ENCODE results near the gene OTUB2. TPM values are rescaled to one million over a fixed set of nuclear protein-coding genes. Genes with fewer than 3 reads are reported as not detected.

Gene OTUB2
- 1 to 10 TPM; 1.6 to 1.7 TPM for total RNA-seq

GRCh38 chr14:94026173-94026888, at the start of gene OTUB2:
OTUB2 (plus strand) TSS chr14:94026340; CDS start chr14:94026538, 198 bp downstream.
- DNase-seq: peak; percentile 99
- Mint-ChIP-seq H3K36me3 (ENCODE audit: low read depth) (no peaks in the 10 kb centered on the region), H3K9me3 (no peaks in the 10 kb centered on the region), H3K4me1 (ENCODE audit: low read depth) (peaks cover 34% of the 10 kb centered on the region), H3K27me3 (ENCODE audit: low read depth) (no peaks in the 10 kb centered on the region), H3K27ac (no peak within 1 kb of the TSS), H3K4me3 (peak within 1 kb of the TSS; percentile 68)
- CTCF ChIA-PET: interaction anchor here (1.0 to 1.9 kb wide), 3 partner anchors 10 to 110 kb away, joined by 3 to 9 read pairs (median 7); no protein-coding TSS in a partner anchor
- intact Hi-C loops (cut with micrococcal nuclease): loop anchor here (1.0 to 2.0 kb wide), 4 partner anchors 50 to 148 kb away; partner anchors contain the start of genes ASB2, DDX24, IFI27L1 and IFI27L2

GRCh38 chr14:93976477-93977057, 49.6 kb upstream of the OTUB2 start, which contains the start of gene ASB2:
ASB2 (minus strand) TSS chr14:93976570; CDS start chr14:93964539, 12,031 bp downstream.
- Mint-ChIP-seq H3K4me3 (peak within 1 kb of the TSS; percentile 55), H3K36me3 (ENCODE audit: low read depth) (peaks cover 15% of the 10 kb centered on the region), H3K4me1 (ENCODE audit: low read depth) (peaks cover 79% of the 10 kb centered on the region), H3K27ac (peak within 1 kb of the TSS; percentile 95), H3K9me3 (peaks cover 22% of the 10 kb centered on the region), H3K27me3 (ENCODE audit: low read depth) (no peaks in the 10 kb centered on the region)
- CTCF ChIA-PET: interaction anchor here (1.1 to 3.5 kb wide), 3 partner anchors 9 to 37 kb away, joined by 3 to 31 read pairs (median 4); no protein-coding TSS in a partner anchor
- DNase-seq: peak; percentile 67
- intact Hi-C loops (cut with micrococcal nuclease): loop anchor here (2.0 to 10.0 kb wide), 2 partner anchors 50 to 1288 kb away; partner anchors contain the start of gene OTUB2

GRCh38 chr14:93977171-93977570, 49.0 kb upstream of the OTUB2 start:
- Mint-ChIP-seq H3K36me3 (ENCODE audit: low read depth) (peaks cover 15% of the 10 kb centered on the region), H3K4me3 (peak overlapping the region; percentile 55), H3K27me3 (ENCODE audit: low read depth) (no peaks in the 10 kb centered on the region), H3K4me1 (ENCODE audit: low read depth) (peaks cover 75% of the 10 kb centered on the region), H3K9me3 (peaks cover 22% of the 10 kb centered on the region), H3K27ac (peak overlapping the region; percentile 95)
- CTCF ChIA-PET: interaction anchor here (1.7 to 3.5 kb wide), 2 partner anchors 18 to 37 kb away, joined by 4 to 31 read pairs; no protein-coding TSS in a partner anchor
- DNase-seq: no peak
- intact Hi-C loops (cut with micrococcal nuclease): loop anchor here (2.0 to 10.0 kb wide), 2 partner anchors 50 to 1288 kb away; partner anchors contain the start of gene OTUB2

- Mint-ChIP-seq H3K27me3 (ENCODE audit: low read depth) (no peaks in the 10 kb centered on the region), H3K4me3 (no peak overlapping the region), H3K36me3 (ENCODE audit: low read depth) (peaks cover 15% of the 10 kb centered on the region), H3K9me3 (peaks cover 22% of the 10 kb centered on the region), H3K27ac (peak overlapping the region; percentile 95), H3K4me1 (ENCODE audit: low read depth) (peaks cover 71% of the 10 kb centered on the region)
- peak; percentile 81 for DNase-seq
- intact Hi-C loops (cut with micrococcal nuclease): loop anchor here (1.0 to 10.0 kb wide), 6 partner anchors 17 to 1287 kb away; partner anchors contain the start of genes BTBD7 and OTUB2
- CTCF ChIA-PET: interaction anchor here (0.7 to 3.5 kb wide), 11 partner anchors 8 to 85 kb away, joined by 3 to 31 read pairs (median 6); partner anchors contain the start of gene CCDC197
Measured at GRCh38 chr14:93977790-93978581, 48.2 kb upstream of the OTUB2 start.

- H3K27me3 Mint-ChIP-seq (ENCODE audit: low read depth): no peaks in the 10 kb centered on the region
- H3K9me3 Mint-ChIP-seq: peaks cover 22% of the 10 kb centered on the region
- intact Hi-C loops (cut with micrococcal nuclease): loop anchor here (1.0 to 10.0 kb wide), 5 partner anchors 17 to 1286 kb away; partner anchors contain the start of gene BTBD7
- H3K4me1 Mint-ChIP-seq (ENCODE audit: low read depth): peaks cover 67% of the 10 kb centered on the region
- H3K36me3 Mint-ChIP-seq (ENCODE audit: low read depth): peaks cover 15% of the 10 kb centered on the region
- H3K4me3 Mint-ChIP-seq: no peak overlapping the region
- DNase-seq: no peak
- peak overlapping the region; percentile 95 for H3K27ac Mint-ChIP-seq
- CTCF ChIA-PET: interaction anchor here (0.7 to 3.5 kb wide), 11 partner anchors 8 to 85 kb away, joined by 3 to 31 read pairs (median 6); partner anchors contain the start of gene CCDC197
Measured at GRCh38 chr14:93978735-93979134, 47.4 kb upstream of the OTUB2 start.

- CTCF ChIA-PET: interaction anchor here (4.4 kb wide), 1 partner anchor 40 kb away, joined by 28 read pairs; no protein-coding TSS in a partner anchor
- Mint-ChIP-seq H3K27me3 (ENCODE audit: low read depth) (no peaks in the 10 kb centered on the region), H3K4me3 (no peak overlapping the region), H3K36me3 (ENCODE audit: low read depth) (peaks cover 15% of the 10 kb centered on the region), H3K27ac (peak overlapping the region; percentile 95), H3K9me3 (peaks cover 22% of the 10 kb centered on the region), H3K4me1 (ENCODE audit: low read depth) (peaks cover 54% of the 10 kb centered on the region)
- no peak for DNase-seq
- intact Hi-C loops (cut with micrococcal nuclease): no loop called here
Measured at GRCh38 chr14:93980456-93981201, 45.5 kb upstream of the OTUB2 start.

- peaks cover 44% of the 10 kb centered on the region for H3K4me1 Mint-ChIP-seq (ENCODE audit: low read depth)
- peaks cover 14% of the 10 kb centered on the region for H3K36me3 Mint-ChIP-seq (ENCODE audit: low read depth)
- no peak overlapping the region for H3K4me3 Mint-ChIP-seq
- CTCF ChIA-PET: interaction anchor here (1.1 to 4.4 kb wide), 4 partner anchors 18 to 45 kb away, joined by 4 to 28 read pairs (median 14); no protein-coding TSS in a partner anchor
- intact Hi-C loops (cut with micrococcal nuclease): no loop called here
- no peak for DNase-seq
- H3K9me3 Mint-ChIP-seq: peaks cover 22% of the 10 kb centered on the region
- no peak overlapping the region for H3K27ac Mint-ChIP-seq
- no peaks in the 10 kb centered on the region for H3K27me3 Mint-ChIP-seq (ENCODE audit: low read depth)
Measured at GRCh38 chr14:93981316-93982229, 44.6 kb upstream of the OTUB2 start.

GRCh38 chr14:93982230-93983007, 43.7 kb upstream of the OTUB2 start:
- DNase-seq: no peak
- CTCF ChIA-PET: interaction anchor here (0.7 to 4.4 kb wide), 6 partner anchors 10 to 45 kb away, joined by 3 to 28 read pairs (median 4); no protein-coding TSS in a partner anchor
- intact Hi-C loops (cut with micrococcal nuclease): no loop called here
- H3K4me1 Mint-ChIP-seq (ENCODE audit: low read depth): peaks cover 36% of the 10 kb centered on the region
- H3K36me3 Mint-ChIP-seq (ENCODE audit: low read depth): peaks cover 10% of the 10 kb centered on the region
- H3K9me3 Mint-ChIP-seq: peaks cover 13% of the 10 kb centered on the region
- no peaks in the 10 kb centered on the region for H3K27me3 Mint-ChIP-seq (ENCODE audit: low read depth)
- H3K27ac Mint-ChIP-seq: no peak overlapping the region
- H3K4me3 Mint-ChIP-seq: no peak overlapping the region

GRCh38 chr14:93984070-93984469, 42.1 kb upstream of the OTUB2 start:
- H3K9me3 Mint-ChIP-seq: peaks cover 3% of the 10 kb centered on the region
- H3K4me1 Mint-ChIP-seq (ENCODE audit: low read depth): peaks cover 19% of the 10 kb centered on the region
- H3K27ac Mint-ChIP-seq: no peak overlapping the region
- no peak overlapping the region for H3K4me3 Mint-ChIP-seq
- CTCF ChIA-PET: interaction anchor here (0.9 to 4.4 kb wide), 5 partner anchors 8 to 152 kb away, joined by 3 to 28 read pairs (median 3); no protein-coding TSS in a partner anchor
- peaks cover 2% of the 10 kb centered on the region for H3K36me3 Mint-ChIP-seq (ENCODE audit: low read depth)
- intact Hi-C loops (cut with micrococcal nuclease): no loop called here
- H3K27me3 Mint-ChIP-seq (ENCODE audit: low read depth): no peaks in the 10 kb centered on the region
- DNase-seq: no peak

- CTCF ChIA-PET: interaction anchor here (1.0 to 3.9 kb wide), 4 partner anchors 10 to 51 kb away, joined by 3 to 24 read pairs (median 4); no protein-coding TSS in a partner anchor
- no peaks in the 10 kb centered on the region for H3K9me3 Mint-ChIP-seq
- no peak overlapping the region for H3K4me3 Mint-ChIP-seq
- H3K27ac Mint-ChIP-seq: no peak overlapping the region
- no peak for DNase-seq
- H3K4me1 Mint-ChIP-seq (ENCODE audit: low read depth): peaks cover 10% of the 10 kb centered on the region
- no peaks in the 10 kb centered on the region for H3K27me3 Mint-ChIP-seq (ENCODE audit: low read depth)
- intact Hi-C loops (cut with micrococcal nuclease): no loop called here
- no peaks in the 10 kb centered on the region for H3K36me3 Mint-ChIP-seq (ENCODE audit: low read depth)
Measured at GRCh38 chr14:93984987-93985410, 41.1 kb upstream of the OTUB2 start.

All from activated naive CD4-positive, alpha-beta T cell treated with anti-CD3 and anti-CD28 coated beads for 36 hours (primary cell).